GM18519 (cell line): Measurements from ENCODE around the gene IL1R2.

ENCODE experiments used
- ATAC-seq: cut with Tn5 transposase; IDR thresholded peaks from one replicate; pipeline ENCODE4 v1.9.1; 2021; ENCODE audit warnings: mild to moderate bottlenecking, moderate library complexity; ENCODE audit not compliant: unreplicated experiment, low FRiP score

Gene IL1R2

GRCh38 chr2:102037681-102038080 lies 45.9 kb downstream of the IL1R2 start:
- no peak for ATAC-seq

GRCh38 chr2:102040229-102040628 lies 48.5 kb downstream of the IL1R2 start:
- ATAC-seq: no peak

GRCh38 chr2:102041351-102041750 lies 49.6 kb downstream of the IL1R2 start:
- no peak for ATAC-seq

GRCh38 chr2:102042196-102043081 lies 50.7 kb downstream of the IL1R2 start:
- no peak for ATAC-seq

GRCh38 chr2:102043560-102043959 lies 51.8 kb downstream of the IL1R2 start:
- ATAC-seq: no peak

- ATAC-seq: no peak
Observed at GRCh38 chr2:102044235-102044896, 52.6 kb downstream of the IL1R2 start.

GRCh38 chr2:102044967-102045489 lies 53.3 kb downstream of the IL1R2 start:
- no peak for ATAC-seq

- no peak for ATAC-seq
Observed at GRCh38 chr2:102045697-102046096, 53.9 kb downstream of the IL1R2 start.

- no peak for ATAC-seq
Observed at GRCh38 chr2:102046135-102046986, 54.6 kb downstream of the IL1R2 start.

GRCh38 chr2:102048465-102048864 lies 56.7 kb downstream of the IL1R2 start:
- ATAC-seq: no peak

GRCh38 chr2:102049756-102050443 lies 58.1 kb downstream of the IL1R2 start:
- no peak for ATAC-seq

- ATAC-seq: no peak
Observed at GRCh38 chr2:102050854-102051391, 59.2 kb downstream of the IL1R2 start.

- ATAC-seq: no peak
Observed at GRCh38 chr2:102051692-102052277, 60.0 kb downstream of the IL1R2 start.

GRCh38 chr2:102052365-102052764 lies 60.6 kb downstream of the IL1R2 start:
- ATAC-seq: no peak

- no peak for ATAC-seq
Observed at GRCh38 chr2:102053096-102053495, 61.3 kb downstream of the IL1R2 start.

GRCh38 chr2:102055346-102055990 lies 63.7 kb downstream of the IL1R2 start:
- ATAC-seq: no peak

- ATAC-seq: no peak
Observed at GRCh38 chr2:102056079-102056581, 64.4 kb downstream of the IL1R2 start.

- no peak for ATAC-seq
Observed at GRCh38 chr2:102057502-102058292, 65.9 kb downstream of the IL1R2 start.
